GDM1 (cell line): ENCODE measurements around the gene RAB31.

Source experiments
- DNase-seq: peaks from one replicate; lab custom pipeline; 2025; lab: John Stamatoyannopoulos, UW

Gene RAB31

GRCh38 chr18:9818423-9818734, 110.3 kb downstream of the RAB31 start:
- DNase-seq = no peak

GRCh38 chr18:9820127-9820526, 112.0 kb downstream of the RAB31 start:
- no peak for DNase-seq

GRCh38 chr18:9820719-9821118, 112.6 kb downstream of the RAB31 start:
- DNase-seq = no peak

- DNase-seq = no peak
These were observed 114.6 kb downstream of the RAB31 start for GRCh38 chr18:9822587-9823185.

GRCh38 chr18:9823805-9824473, 115.8 kb downstream of the RAB31 start:
- DNase-seq = no peak

GRCh38 chr18:9824474-9824832, 116.4 kb downstream of the RAB31 start:
- DNase-seq = no peak

- no peak for DNase-seq
These were observed 116.9 kb downstream of the RAB31 start for GRCh38 chr18:9824952-9825371.

- peak; percentile 66 for DNase-seq
These were observed 117.5 kb downstream of the RAB31 start for GRCh38 chr18:9825571-9826073.

GRCh38 chr18:9826685-9827084, 118.6 kb downstream of the RAB31 start:
- no peak for DNase-seq

GRCh38 chr18:9827211-9827792, 119.2 kb downstream of the RAB31 start:
- no peak for DNase-seq

GRCh38 chr18:9827793-9828505, 119.8 kb downstream of the RAB31 start:
- peak; percentile 60 for DNase-seq

GRCh38 chr18:9828506-9829396, 120.7 kb downstream of the RAB31 start:
- no peak for DNase-seq

- no peak for DNase-seq
These were observed 121.3 kb downstream of the RAB31 start for GRCh38 chr18:9829397-9829712.

- DNase-seq = no peak
These were observed 123.1 kb downstream of the RAB31 start for GRCh38 chr18:9831036-9831722.

- no peak for DNase-seq
These were observed 123.7 kb downstream of the RAB31 start for GRCh38 chr18:9831723-9832199.

GRCh38 chr18:9832871-9833270, 124.8 kb downstream of the RAB31 start:
- no peak for DNase-seq

- DNase-seq = no peak
These were observed 126.5 kb downstream of the RAB31 start for GRCh38 chr18:9834551-9834950.

GRCh38 chr18:9835113-9835755, 127.1 kb downstream of the RAB31 start:
- DNase-seq = no peak

- no peak for DNase-seq
These were observed 127.7 kb downstream of the RAB31 start for GRCh38 chr18:9835825-9836224.

GRCh38 chr18:9838144-9838877, 130.2 kb downstream of the RAB31 start:
- no peak for DNase-seq
